Activated effector memory CD4-positive, alpha-beta T cell treated with Interleukin-2 at 50 U/mL for 16 hours (primary cell): ENCODE results near the gene TSHZ3.

Source experiments
- DNase-seq: peaks from one replicate; pipeline ENCODE4 v3.0.0-alpha.2; 2020

Gene TSHZ3

DNA sequence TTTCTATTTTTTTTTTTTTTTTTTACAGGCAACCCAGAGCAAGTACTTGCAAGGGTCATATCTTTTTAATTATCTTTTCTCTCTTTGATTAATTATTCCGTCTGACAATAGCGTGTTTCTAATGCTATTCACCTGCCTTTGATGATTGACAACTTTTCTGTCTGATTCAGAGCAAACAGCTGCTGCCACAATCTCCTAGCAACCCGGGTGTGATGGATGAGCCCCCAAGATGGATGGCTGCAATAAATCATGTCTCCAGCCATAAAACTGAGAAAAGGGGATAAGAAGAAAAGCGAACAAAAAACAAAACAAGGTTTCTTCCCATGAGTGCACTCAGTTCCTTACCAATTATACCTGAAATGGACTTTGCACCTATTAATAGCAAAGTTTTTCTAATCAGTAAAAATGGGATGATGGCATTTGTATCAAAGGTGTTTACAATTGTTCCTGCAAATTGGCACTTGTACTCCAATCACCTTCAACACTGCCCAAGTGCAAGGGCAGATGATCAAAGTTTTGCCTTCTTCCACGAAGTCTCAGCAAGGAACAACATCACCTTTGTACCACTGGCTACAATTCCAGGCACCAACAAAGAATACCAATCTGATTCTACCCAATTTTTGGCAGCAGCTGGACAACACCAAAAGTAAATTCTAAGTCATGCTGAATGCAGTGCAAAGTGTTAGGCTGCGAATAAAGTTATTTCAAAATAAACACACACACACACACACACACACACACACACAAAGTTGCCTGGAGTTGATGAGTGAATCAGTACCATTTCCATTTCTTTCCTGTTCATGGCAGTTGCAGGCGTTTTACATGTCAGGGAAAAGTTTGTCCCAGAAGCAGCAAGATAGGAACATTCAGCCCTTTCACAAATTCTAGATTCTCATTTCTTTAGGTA lies 12.0 kb downstream of the TSHZ3 start:
- no peak for DNase-seq

GRCh38 chr19:31335716-31336115 lies 13.5 kb downstream of the TSHZ3 start:
- no peak for DNase-seq

- DNase-seq: no peak
Observed at GRCh38 chr19:31334849-31335624, 14.2 kb downstream of the TSHZ3 start.

DNA sequence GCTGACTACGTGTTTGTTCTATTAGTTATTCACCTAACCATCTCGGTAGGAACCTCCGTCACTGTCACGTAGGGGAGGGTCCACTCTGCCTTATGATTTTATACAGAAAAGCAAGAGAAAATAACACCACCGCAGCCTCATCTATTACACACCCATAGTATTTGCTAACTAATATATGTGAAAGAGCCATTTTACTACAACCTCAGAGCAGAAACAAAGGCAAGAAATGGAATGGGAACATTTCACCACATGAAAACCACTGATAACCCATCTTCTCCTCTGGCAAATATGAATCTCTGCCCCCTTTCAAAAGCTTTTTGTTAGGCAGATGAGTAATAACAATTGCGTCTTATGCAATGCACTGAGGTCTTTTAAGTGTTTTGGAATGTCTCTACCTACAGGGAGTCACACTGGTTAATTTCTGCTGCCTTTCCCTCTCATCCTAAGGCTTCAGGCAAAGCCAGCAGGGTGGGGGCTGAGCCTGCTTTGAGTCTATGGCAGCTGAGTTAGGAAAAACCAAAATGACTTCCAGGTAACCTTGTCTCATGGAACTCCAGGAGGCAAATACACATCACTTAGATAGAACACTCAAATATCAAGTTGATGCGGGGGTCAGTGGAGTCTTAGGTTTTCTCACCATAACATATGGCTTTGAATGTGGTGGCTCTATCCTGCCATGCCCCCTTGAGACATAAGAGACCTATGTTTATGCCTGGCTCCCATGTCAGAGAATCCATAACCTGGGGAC lies 15.0 kb downstream of the TSHZ3 start:
- DNase-seq: no peak

DNA sequence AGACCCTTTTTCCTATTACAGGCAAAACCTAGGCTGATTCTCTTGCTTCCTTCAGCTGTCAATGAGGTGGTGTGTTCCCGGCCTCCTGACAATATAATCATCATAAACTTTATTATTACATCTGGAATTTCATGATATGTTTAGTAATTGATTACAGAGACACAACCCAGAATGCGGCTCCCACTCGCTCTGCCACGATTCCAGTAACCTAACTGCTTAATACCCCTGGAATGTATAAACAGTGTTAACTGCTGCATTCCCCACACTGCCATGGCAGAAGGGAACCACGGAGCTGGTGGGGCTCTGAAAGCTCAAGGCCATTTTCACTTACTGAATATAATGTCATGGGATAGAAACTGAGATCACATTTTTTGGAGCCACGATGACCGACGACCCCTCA lies 17.1 kb downstream of the TSHZ3 start:
- DNase-seq: no peak

DNA sequence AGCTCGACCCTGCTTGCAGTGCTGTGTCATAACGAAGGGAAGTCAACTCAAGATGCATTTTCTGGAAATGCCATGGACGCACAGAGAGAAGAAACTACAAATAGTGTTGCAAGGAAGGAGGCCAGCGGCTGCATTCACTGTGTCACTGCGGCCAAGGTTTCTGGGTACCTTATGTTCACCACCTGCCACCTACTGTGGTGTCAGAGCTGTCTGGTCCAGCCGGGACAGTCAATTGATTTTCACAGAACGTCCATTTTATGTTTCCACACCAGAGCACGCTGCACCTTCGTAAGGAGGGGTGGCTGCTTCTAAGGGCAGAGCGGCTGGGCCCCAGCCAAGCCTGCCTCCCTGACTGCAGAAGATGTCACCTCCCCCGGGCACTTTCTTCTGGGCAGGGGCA lies 17.7 kb downstream of the TSHZ3 start:
- DNase-seq: no peak

DNA sequence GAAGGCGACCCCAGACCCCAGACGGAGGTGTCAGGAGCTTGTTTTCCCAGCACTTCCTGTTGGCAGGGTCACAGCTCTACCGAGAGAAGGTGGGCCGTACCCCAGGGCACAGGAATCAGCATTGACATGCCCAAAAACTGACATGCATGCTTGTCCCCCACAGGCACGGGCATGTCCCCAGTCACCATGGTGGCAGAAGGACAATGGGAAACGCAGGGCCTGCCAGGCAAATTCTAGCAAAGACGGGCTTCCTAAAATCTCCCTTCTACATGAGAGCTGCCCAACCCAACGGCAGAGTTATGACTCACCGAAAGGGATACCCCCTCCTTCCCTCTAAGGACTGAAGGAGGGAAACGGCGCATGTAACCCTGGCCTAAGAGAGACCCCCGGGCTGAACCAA lies 18.5 kb downstream of the TSHZ3 start:
- no peak for DNase-seq

DNA sequence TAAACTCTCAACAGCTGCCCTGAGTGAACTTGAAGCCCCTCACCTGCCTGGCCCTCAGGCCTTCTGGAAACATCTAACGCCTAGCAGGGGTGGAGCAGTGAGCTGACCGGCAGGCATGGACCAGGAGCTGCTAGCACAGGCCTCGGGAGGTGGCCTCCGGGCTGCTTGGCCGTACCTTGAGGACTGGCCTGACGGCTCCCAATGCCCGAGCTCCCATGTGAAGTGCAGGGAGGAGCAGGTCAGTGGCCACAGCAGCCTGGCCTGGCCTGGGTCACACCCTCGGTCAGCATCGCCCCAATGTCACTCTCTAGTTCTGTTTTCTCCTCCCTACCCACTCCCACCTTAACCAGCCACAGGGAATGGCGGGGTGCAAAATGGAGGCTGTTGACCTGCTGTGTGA lies 19.0 kb downstream of the TSHZ3 start:
- DNase-seq: no peak

DNA sequence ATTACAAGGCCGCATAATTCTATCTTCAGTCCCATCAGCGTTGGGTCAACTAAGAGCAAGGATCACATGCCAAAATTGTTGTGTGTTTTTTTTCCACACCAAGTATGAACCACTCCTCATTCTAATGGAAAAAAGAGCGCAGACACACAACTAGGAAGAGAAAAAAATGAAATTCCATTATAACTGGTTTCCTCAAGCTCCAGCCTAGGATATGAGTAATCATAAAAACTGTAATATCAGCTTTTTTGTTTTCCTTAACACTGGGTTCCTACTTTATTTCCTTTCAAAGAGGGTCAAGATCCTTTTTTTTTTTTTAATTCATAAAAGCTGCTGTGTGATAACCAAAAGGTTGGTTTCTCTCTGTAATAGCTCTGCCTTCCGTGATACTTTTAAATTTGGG lies 19.4 kb downstream of the TSHZ3 start:
- no peak for DNase-seq

DNA sequence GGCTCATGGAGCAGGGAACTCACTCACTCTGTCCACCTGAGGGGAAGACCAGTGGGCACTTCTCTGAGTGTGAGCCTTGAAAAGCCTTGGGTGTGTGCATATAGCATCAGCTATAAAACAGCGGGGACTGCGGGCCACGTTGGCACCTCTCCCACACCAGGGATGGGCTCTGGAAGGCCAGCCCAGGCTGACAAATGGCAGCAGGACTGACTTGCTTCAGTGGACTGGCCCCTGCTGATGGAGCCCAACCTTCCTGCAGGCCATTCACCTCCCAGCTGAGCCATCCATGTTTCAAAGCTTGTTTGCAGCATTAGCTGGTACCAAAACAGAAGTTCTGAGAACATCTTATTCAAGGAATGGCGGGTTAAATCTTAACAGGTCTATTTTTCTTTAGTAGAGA lies 21.0 kb downstream of the TSHZ3 start:
- no peak for DNase-seq

DNA sequence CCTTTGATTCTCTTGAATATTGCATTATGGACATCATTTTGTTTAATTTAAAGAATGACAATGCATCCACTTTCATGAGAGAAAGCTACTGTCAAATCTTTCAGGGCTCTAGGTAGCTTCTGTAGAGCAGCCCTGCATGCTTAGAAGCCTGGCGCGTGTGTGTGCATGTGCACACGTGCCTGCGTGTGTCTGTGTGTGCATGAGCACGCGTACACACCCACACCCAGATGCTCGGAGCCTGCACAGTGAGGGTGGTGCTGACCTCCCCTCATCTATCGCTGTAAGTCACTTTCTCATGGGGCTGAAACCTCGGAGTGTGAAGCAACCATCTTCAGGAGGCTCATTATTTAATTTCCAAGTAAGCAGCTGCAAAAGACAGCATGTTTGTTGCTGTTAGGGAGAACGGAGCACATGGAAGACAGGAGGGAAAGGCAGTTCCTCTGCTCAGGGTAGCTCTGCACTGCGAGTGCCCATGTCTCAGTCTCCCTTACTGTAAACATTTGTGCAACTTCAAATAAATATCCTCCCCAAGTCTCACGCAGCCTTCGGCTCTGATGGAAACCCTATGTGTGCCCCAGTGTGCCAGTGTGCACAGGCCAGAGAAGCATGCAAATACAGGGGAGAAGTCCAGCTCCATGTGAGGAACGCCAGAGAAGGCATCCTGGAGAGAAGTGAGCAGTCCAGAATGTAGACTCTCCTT lies 22.8 kb downstream of the TSHZ3 start:
- DNase-seq: no peak

GRCh38 chr19:31325342-31325741 lies 23.9 kb downstream of the TSHZ3 start:
- DNase-seq: no peak

DNA sequence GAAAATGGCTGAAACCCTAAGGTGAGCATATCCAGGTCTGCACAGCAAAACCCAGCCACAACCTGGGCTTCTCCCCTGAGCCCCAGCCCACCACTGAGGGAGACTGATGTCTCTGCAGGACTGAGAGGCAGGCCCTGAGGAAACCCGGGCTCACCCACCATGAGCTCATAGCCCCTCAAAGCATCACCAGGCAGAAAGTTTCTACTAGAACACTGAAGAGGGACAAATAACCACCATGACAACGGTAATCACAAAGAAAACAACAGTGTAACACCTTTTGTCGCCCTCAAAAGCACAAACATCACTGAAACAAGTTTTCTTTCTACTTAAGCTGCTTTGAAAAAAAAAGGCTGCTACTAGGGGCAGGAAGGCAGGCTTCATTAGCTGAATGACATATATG lies 29.8 kb downstream of the TSHZ3 start:
- no peak for DNase-seq

- DNase-seq: no peak
Observed at GRCh38 chr19:31318790-31319425, 30.3 kb downstream of the TSHZ3 start.

DNA sequence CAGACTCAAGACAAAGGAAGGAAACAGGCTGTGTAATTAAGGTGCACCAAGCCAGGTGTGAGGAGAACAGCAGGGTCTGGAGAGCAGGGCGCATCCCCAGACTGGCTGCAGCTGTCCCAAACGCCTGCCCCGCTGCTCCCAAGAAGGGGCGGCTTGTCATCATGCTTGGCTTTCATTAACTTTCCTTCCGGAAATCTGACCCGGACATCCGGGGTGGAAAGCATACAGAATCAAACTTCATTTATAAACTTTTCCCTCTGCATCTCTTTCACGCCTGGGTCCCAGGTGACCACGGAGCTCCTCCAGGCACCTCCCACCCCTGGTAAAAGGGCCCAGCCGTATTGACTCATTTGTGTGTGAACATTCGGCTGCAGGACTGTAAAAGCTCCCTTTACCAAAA lies 31.7 kb downstream of the TSHZ3 start:
- no peak for DNase-seq

DNA sequence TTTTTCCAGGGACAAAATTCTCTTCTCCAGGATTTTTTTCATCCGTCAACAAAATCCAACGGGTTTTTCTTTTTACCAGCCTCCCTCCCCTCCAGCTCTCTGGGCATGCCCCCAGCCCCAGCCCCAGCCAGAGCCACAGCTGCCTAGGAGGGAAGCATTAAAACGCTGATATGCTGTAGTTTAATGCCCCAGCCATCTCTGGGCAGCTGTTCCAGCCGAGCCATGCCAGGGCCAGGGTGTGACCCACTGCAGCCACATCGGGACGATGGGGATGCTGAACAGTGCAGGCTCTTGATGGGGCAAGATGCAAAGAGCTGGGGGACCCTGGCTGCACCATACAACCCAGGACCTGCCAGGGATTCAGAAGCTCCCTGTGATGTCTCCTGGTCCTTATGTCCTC lies 32.1 kb downstream of the TSHZ3 start:
- DNase-seq: no peak

DNA sequence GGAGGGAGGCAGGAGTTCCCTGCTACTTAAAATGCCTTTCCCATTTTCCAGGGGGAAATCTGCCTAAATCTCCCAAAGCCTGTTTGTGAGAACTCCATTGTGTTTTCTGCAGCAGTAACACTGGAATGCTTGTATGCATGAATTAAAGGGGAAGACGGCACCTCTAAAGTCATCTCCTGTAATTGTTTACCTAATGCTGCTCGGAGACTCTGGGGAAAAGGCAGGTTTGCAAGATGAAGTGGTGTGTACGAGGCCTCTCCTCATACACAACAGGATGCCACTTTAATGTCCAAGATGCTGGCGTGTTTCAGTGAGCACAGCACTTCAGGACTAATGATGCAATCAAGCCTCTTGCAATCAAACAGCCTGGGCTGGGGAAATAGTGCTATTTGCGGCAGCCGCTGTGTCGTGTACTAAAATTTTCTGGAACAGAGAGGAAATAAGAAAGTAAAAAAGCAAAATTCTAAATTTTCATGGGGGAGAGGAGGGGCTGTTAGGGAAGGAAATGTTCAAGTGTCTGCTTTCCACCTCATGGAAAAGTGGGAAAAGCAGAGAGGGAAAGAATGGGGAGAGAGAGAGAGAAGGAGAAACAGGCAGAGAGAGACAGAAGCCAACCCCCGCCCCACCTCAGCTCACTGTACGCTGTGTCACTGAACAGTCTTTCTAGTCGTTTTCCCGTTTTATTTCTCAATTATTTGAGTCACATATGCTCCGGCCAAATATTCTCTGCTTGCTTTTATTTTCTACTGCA lies 32.9 kb downstream of the TSHZ3 start:
- DNase-seq: no peak

GRCh38 chr19:31315652-31316051 lies 33.6 kb downstream of the TSHZ3 start:
- no peak for DNase-seq

GRCh38 chr19:31314849-31315629 lies 34.2 kb downstream of the TSHZ3 start:
- DNase-seq: no peak

- DNase-seq: no peak
Observed at GRCh38 chr19:31314156-31314555, 35.1 kb downstream of the TSHZ3 start.
